Body of pancreas (tissue), 4 donors: ENCODE results near the gene OAS3. TPM values are rescaled to one million over a fixed set of nuclear protein-coding genes. Genes with fewer than 3 reads are reported as not detected.

Experiments
- ATAC-seq: fragments of 150-250 bp; one replicate; pipeline ENCODE4 v1.9.1; 2016
- DNase-seq, 4 donors: peaks; one replicate each; pipeline ENCODE4 v3.0.0-alpha.2; 2019
- H3K27ac ChIP-seq, 4 donors: fragments of 200-600 bp; sonication (generic); 1 replicate in 3 of 4; 2 replicates in 1 of 4; pipeline versions ENCODE4 v1.5.1 to v1.6.1; 2016 to 2019; ENCODE audit warnings: mild to moderate bottlenecking in 1 of 4, mixed read lengths in 1 of 4, moderate library complexity in 1 of 4
- H3K27me3 ChIP-seq, 2 donors: fragments of 200-600 bp; sonication (generic); one replicate each; pipeline ENCODE4 v1.6.0; 2016; ENCODE audit warnings: mild to moderate bottlenecking in 1 of 2
- H3K36me3 ChIP-seq, 2 donors: fragments of 200-600 bp; sonication (generic); replicated peaks in 1 of 2; 2 replicates each; pipeline ENCODE4 v1.5.1; 2016; ENCODE audit warnings: low read depth in 2 of 2; ENCODE audit not compliant: insufficient read depth in 1 of 2
- H3K4me1 ChIP-seq: fragments of 200-600 bp; sonication (generic); one replicate; pipeline ENCODE4 v1.6.0; 2016
- H3K4me3 ChIP-seq, 2 donors: fragments of 200-600 bp; sonication (generic); 1 replicate in 1 of 2; 2 replicates in 1 of 2; pipeline ENCODE4 v1.5.1; 2016 to 2019
- H3K9me3 ChIP-seq, 3 donors: fragments of 200-600 bp; sonication (generic); 1 replicate in 2 of 3; 2 replicates in 1 of 3; pipeline ENCODE4 v1.5.1; 2016
- POLR2A ChIP-seq, 3 donors: fragments of 450-650 bp; IDR thresholded peaks; one replicate each; pipeline ENCODE4 v1.6.1; 2016; ENCODE audit warnings: antibody characterized with exemption in 3 of 3, mild to moderate bottlenecking in 2 of 3
- WGBS, 2 donors: methylation state at CpG; one replicate each; pipeline ENCODE4 v1.1.5; 2017; 5-methylcytosine and 5-hydroxymethylcytosine counted together
- intact Hi-C: fragments of 100-400 bp; cut with DNase I; formaldehyde crosslinking; loops from one replicate; pipeline ENCODE4 v1.15.1; 2023
- total RNA-seq, 2 donors: library from RNA; depleted of rRNA; stranded (reverse); fragments of >200 nt; gene quantifications; one replicate each; pipeline ENCODE4 v1.1.0, GENCODE V29; 2016
- TF ChIP-seq, protein P1 (sequence below), 7 experiments: fragments of 450-650 bp in 4 of 7; fragments of 200-600 bp in 3 of 7; sonication (generic) in 3 of 7; IDR thresholded peaks; one replicate each; pipeline ENCODE4 v1.5.1; 2016 to 2019; ENCODE audit warnings: antibody characterized with exemption in 7 of 7

Gene OAS3
- total RNA-seq, 2 donors from 2014 or later, result 2.3 to 18.1 TPM

DNA sequence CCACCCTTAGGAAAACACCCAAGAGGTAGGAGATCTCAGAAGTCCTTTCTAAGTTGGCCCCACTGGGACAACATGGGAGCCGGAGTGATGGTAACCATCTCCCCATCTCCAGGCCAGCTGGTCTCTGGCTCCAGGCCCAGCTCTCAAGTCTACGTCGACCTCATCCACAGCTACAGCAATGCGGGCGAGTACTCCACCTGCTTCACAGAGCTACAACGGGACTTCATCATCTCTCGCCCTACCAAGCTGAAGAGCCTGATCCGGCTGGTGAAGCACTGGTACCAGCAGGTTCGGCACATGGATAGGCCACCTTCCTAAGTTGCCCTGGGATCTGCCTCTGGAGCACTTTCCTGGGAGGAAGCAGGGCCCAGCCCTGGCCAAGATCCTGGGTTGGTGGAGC lies 29.0 kb downstream of the OAS3 start:
- Histone ChIP-seq H3K4me3 (no peak overlapping the region), H3K9me3 (no peaks in the 10 kb centered on the region), H3K36me3 (peaks cover 0 to 4% of the 10 kb centered on the region in 2 donors), H3K27me3 (no peaks in the 10 kb centered on the region), H3K4me1 (no peaks in the 10 kb centered on the region), H3K27ac (no peak overlapping the region)
- WGBS, 2 donors, result 91 to 93% methylated on average over 9 of the region's 9 CpGs
- TF ChIP-seq, protein P1, sequence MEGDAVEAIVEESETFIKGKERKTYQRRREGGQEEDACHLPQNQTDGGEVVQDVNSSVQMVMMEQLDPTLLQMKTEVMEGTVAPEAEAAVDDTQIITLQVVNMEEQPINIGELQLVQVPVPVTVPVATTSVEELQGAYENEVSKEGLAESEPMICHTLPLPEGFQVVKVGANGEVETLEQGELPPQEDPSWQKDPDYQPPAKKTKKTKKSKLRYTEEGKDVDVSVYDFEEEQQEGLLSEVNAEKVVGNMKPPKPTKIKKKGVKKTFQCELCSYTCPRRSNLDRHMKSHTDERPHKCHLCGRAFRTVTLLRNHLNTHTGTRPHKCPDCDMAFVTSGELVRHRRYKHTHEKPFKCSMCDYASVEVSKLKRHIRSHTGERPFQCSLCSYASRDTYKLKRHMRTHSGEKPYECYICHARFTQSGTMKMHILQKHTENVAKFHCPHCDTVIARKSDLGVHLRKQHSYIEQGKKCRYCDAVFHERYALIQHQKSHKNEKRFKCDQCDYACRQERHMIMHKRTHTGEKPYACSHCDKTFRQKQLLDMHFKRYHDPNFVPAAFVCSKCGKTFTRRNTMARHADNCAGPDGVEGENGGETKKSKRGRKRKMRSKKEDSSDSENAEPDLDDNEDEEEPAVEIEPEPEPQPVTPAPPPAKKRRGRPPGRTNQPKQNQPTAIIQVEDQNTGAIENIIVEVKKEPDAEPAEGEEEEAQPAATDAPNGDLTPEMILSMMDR (IDR thresholded peaks at IDR 0.05), result no peak
- no peak for TF ChIP-seq POLR2A (IDR thresholded peaks at IDR 0.05)
- ATAC-seq (no peak), DNase-seq (no peak)
- intact Hi-C loops, result no loop called here

DNA sequence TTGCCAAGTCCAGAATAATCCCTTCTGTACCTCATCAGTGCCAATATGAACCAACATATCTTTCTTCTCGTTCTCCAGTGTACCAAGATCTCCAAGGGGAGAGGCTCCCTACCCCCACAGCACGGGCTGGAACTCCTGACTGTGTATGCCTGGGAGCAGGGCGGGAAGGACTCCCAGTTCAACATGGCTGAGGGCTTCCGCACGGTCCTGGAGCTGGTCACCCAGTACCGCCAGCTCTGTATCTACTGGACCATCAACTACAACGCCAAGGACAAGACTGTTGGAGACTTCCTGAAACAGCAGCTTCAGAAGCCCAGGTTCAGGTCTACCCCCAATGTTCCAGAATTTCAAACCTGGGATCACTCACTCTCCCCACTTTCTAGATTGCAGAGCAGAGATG lies 29.6 kb downstream of the OAS3 start:
- Histone ChIP-seq H3K4me3 (no peak overlapping the region), H3K9me3 (no peaks in the 10 kb centered on the region), H3K36me3 (peaks cover 0 to 4% of the 10 kb centered on the region in 2 donors), H3K27ac (no peak overlapping the region), H3K27me3 (no peaks in the 10 kb centered on the region), H3K4me1 (no peaks in the 10 kb centered on the region)
- intact Hi-C loops, result no loop called here
- no peak for DNase-seq
- ATAC-seq, result no peak
- WGBS, 2 donors, result 94 to 97% methylated on average over 3 to 7 of the region's 7 CpGs
- no peak for TF ChIP-seq POLR2A (IDR thresholded peaks at IDR 0.05)
- TF ChIP-seq, protein P1 (IDR thresholded peaks at IDR 0.05), result no peak

DNA sequence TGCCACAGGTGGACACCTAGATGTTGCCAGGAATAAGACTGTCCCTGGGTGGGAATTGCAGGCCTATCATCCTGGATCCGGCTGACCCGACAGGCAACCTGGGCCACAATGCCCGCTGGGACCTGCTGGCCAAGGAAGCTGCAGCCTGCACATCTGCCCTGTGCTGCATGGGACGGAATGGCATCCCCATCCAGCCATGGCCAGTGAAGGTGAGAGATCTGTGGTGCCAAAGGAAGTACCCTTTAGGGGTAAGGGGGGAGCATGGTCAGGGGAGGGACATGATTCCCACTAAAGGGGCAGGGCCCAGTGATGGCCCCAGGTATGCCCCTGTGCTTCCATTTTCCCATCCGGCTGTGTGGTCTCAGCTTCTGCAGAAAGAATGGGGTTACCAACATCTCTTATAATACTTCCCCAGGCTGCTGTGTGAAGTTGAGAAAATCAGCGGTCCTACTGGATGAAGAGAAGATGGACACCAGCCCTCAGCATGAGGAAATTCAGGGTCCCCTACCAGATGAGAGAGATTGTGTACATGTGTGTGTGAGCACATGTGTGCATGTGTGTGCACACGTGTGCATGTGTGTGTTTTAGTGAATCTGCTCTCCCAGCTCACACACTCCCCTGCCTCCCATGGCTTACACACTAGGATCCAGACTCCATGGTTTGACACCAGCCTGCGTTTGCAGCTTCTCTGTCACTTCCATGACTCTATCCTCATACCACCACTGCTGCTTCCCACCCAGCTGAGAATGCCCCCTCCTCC lies 31.5 kb downstream of the OAS3 start:
- 90 to 96% methylated on average over 4 to 8 of the region's 8 CpGs for WGBS, 2 donors
- Histone ChIP-seq H3K4me1 (no peaks in the 10 kb centered on the region), H3K27me3 (no peaks in the 10 kb centered on the region), H3K36me3 (peaks cover 0 to 4% of the 10 kb centered on the region in 2 donors), H3K27ac (no peak overlapping the region), H3K9me3 (no peaks in the 10 kb centered on the region), H3K4me3 (no peak overlapping the region)
- DNase-seq (no peak), ATAC-seq (no peak)
- TF ChIP-seq POLR2A (IDR thresholded peaks at IDR 0.05), result no peak
- TF ChIP-seq, protein P1 (IDR thresholded peaks at IDR 0.05), result no peak
- intact Hi-C loops, result no loop called here

DNA sequence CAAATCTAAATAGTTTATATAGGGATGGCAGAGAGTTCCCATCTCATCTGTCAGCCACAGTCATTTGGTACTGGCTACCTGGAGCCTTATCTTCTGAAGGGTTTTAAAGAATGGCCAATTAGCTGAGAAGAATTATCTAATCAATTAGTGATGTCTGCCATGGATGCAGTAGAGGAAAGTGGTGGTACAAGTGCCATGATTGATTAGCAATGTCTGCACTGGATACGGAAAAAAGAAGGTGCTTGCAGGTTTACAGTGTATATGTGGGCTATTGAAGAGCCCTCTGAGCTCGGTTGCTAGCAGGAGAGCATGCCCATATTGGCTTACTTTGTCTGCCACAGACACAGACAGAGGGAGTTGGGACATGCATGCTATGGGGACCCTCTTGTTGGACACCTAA lies 32.1 kb downstream of the OAS3 start:
- Histone ChIP-seq H3K27me3 (no peaks in the 10 kb centered on the region), H3K4me3 (no peak overlapping the region), H3K9me3 (no peaks in the 10 kb centered on the region), H3K4me1 (no peaks in the 10 kb centered on the region), H3K27ac (no peak overlapping the region), H3K36me3 (peaks cover 0 to 4% of the 10 kb centered on the region in 2 donors)
- DNase-seq (no peak), ATAC-seq (no peak)
- 64 to 84% methylated on average over 2 of the region's 2 CpGs for WGBS, 2 donors
- no peak for TF ChIP-seq POLR2A (IDR thresholded peaks at IDR 0.05)
- TF ChIP-seq, protein P1 (IDR thresholded peaks at IDR 0.05), result no peak
- intact Hi-C loops, result no loop called here

DNA sequence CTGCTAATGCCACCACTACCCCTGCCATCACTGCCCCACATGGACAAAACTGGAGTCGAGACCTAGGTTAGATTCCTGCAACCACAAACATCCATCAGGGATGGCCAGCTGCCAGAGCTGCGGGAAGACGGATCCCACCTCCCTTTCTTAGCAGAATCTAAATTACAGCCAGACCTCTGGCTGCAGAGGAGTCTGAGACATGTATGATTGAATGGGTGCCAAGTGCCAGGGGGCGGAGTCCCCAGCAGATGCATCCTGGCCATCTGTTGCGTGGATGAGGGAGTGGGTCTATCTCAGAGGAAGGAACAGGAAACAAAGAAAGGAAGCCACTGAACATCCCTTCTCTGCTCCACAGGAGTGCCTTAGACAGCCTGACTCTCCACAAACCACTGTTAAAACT lies 33.0 kb downstream of the OAS3 start:
- Histone ChIP-seq H3K27me3 (no peaks in the 10 kb centered on the region), H3K9me3 (no peaks in the 10 kb centered on the region), H3K4me3 (no peak overlapping the region), H3K27ac (no peak overlapping the region), H3K4me1 (no peaks in the 10 kb centered on the region), H3K36me3 (peaks cover 0 to 4% of the 10 kb centered on the region in 2 donors)
- intact Hi-C loops, result no loop called here
- TF ChIP-seq, protein P1 (IDR thresholded peaks at IDR 0.05), result no peak
- 55 to 93% methylated on average over 4 to 5 of the region's 5 CpGs for WGBS, 2 donors
- DNase-seq (no peak), ATAC-seq (no peak)
